Mesenchymal stem cell (in vitro differentiated cells and primary cell): Measurements from ENCODE around the gene SYT6.

ENCODE experiments used
- DNase-seq: peaks from one replicate; pipeline ENCODE4 v3.0.0-alpha.2; 2013
- H2AFZ ChIP-seq: one replicate; pipeline ENCODE4 v1.6.1; 2013; ENCODE audit warnings: low read depth, mild to moderate bottlenecking, control low read depth, inconsistent platforms, low read length, moderate library complexity
- H2AK5ac ChIP-seq: 2 replicates; pipeline ENCODE4 v1.6.1; 2013; ENCODE audit warnings: low read length, moderate library complexity, mild to moderate bottlenecking, inconsistent platforms; ENCODE audit not compliant: severe bottlenecking
- H2BK120ac ChIP-seq: one replicate; pipeline ENCODE4 v1.6.1; 2013; ENCODE audit warnings: low read depth, mild to moderate bottlenecking, inconsistent platforms, low read length, moderate library complexity
- H2BK12ac ChIP-seq, 2 experiments: one replicate each; pipeline ENCODE4 v1.6.1; 2013; ENCODE audit warnings: inconsistent platforms in 2 of 2, low read length in 2 of 2, mild to moderate bottlenecking in 2 of 2, moderate library complexity in 2 of 2, control low read depth in 1 of 2
- H2BK15ac ChIP-seq: one replicate; pipeline ENCODE4 v1.6.1; 2013; ENCODE audit warnings: mild to moderate bottlenecking, low read depth, inconsistent platforms; ENCODE audit not compliant: poor library complexity, severe bottlenecking
- H2BK5ac ChIP-seq: 2 replicates; pipeline ENCODE4 v1.6.1; 2013; ENCODE audit warnings: low read depth, mild to moderate bottlenecking, low read length, control low read depth, inconsistent platforms; ENCODE audit not compliant: poor library complexity, severe bottlenecking
- H3K14ac ChIP-seq, 2 experiments: one replicate each; pipeline ENCODE4 v1.6.1; 2013; ENCODE audit warnings: inconsistent platforms in 2 of 2, low read length in 2 of 2, control low read depth in 1 of 2, mild to moderate bottlenecking in 1 of 2, moderate library complexity in 1 of 2
- H3K18ac ChIP-seq, 2 experiments: one replicate each; pipeline ENCODE4 v1.6.1; 2013; ENCODE audit warnings: inconsistent platforms in 2 of 2, low read length in 2 of 2, control low read depth in 1 of 2, low read depth in 1 of 2, mild to moderate bottlenecking in 1 of 2
- H3K23ac ChIP-seq, 2 experiments: one replicate each; pipeline ENCODE4 v1.6.1; 2013; ENCODE audit warnings: inconsistent platforms in 2 of 2, low read length in 2 of 2, mild to moderate bottlenecking in 2 of 2, moderate library complexity in 2 of 2, control low read depth in 1 of 2
- H3K27ac ChIP-seq: 2 replicates; pipeline ENCODE4 v1.5.1; 2013; ENCODE audit warnings: mild to moderate bottlenecking, moderate library complexity, low read length, control low read depth, inconsistent platforms; ENCODE audit not compliant: poor library complexity, severe bottlenecking
- H3K27me3 ChIP-seq, 2 experiments: 2 replicates each; pipeline versions ENCODE4 v1.6.1 to v1.7.0; 2013; ENCODE audit warnings: low read length in 2 of 2, mild to moderate bottlenecking in 2 of 2, moderate library complexity in 2 of 2, control low read depth in 1 of 2, inconsistent platforms in 1 of 2; ENCODE audit not compliant: control insufficient read depth in 1 of 2, insufficient read depth in 1 of 2
- H3K36me3 ChIP-seq, 2 experiments: 2 replicates each; pipeline versions ENCODE4 v1.6.1 to v1.7.0; 2013; ENCODE audit warnings: low read length in 2 of 2, control low read depth in 1 of 2, inconsistent platforms in 1 of 2, low read depth in 1 of 2, mild to moderate bottlenecking in 1 of 2; ENCODE audit not compliant: insufficient read depth in 2 of 2, control insufficient read depth in 1 of 2
- H3K4ac ChIP-seq, 2 experiments: one replicate each; pipeline ENCODE4 v1.6.1; 2013; ENCODE audit warnings: inconsistent platforms in 2 of 2, low read length in 2 of 2, mild to moderate bottlenecking in 2 of 2, moderate library complexity in 2 of 2, control low read depth in 1 of 2, low read depth in 1 of 2
- H3K4me1 ChIP-seq: 2 replicates; pipeline ENCODE4 v1.6.1; 2013; ENCODE audit warnings: low read depth, low read length, control low read depth; ENCODE audit not compliant: control insufficient read depth, insufficient read depth
- H3K4me2 ChIP-seq: 2 replicates; pipeline ENCODE4 v1.6.1; 2013; ENCODE audit warnings: low read length, mild to moderate bottlenecking, inconsistent platforms; ENCODE audit not compliant: poor library complexity, severe bottlenecking
- H3K4me3 ChIP-seq, 2 experiments: 2 replicates each; pipeline versions ENCODE4 v1.5.1 to v1.7.0; 2013; ENCODE audit warnings: low read length in 2 of 2, mild to moderate bottlenecking in 2 of 2, control low read depth in 1 of 2, low read depth in 1 of 2; ENCODE audit not compliant: insufficient read depth in 1 of 2
- H3K79me1 ChIP-seq: replicated peaks from 2 replicates; pipeline ENCODE4 v1.6.1; 2013; ENCODE audit warnings: mild to moderate bottlenecking, control low read depth, low read length, inconsistent platforms; ENCODE audit not compliant: poor library complexity, severe bottlenecking
- H3K9ac ChIP-seq: 2 replicates; pipeline ENCODE4 v1.7.0; 2013; ENCODE audit warnings: mild to moderate bottlenecking, low read length, moderate library complexity
- H3K9me3 ChIP-seq: 2 replicates; pipeline ENCODE4 v1.7.0; 2013; ENCODE audit warnings: mild to moderate bottlenecking, low read length; ENCODE audit not compliant: control insufficient read depth
- H4K8ac ChIP-seq: one replicate; pipeline ENCODE4 v1.6.1; 2013; ENCODE audit warnings: inconsistent platforms, mild to moderate bottlenecking, low read length, moderate library complexity
- H4K91ac ChIP-seq: one replicate; pipeline ENCODE4 v1.6.1; 2013; ENCODE audit warnings: mild to moderate bottlenecking, low read length, inconsistent platforms
- WGBS: methylation state at CpG from one replicate; pipeline ENCODE4 v1.1.7; 2013; ENCODE audit warnings: mixed read lengths; 5-methylcytosine and 5-hydroxymethylcytosine counted together

SYT6 gene

DNA sequence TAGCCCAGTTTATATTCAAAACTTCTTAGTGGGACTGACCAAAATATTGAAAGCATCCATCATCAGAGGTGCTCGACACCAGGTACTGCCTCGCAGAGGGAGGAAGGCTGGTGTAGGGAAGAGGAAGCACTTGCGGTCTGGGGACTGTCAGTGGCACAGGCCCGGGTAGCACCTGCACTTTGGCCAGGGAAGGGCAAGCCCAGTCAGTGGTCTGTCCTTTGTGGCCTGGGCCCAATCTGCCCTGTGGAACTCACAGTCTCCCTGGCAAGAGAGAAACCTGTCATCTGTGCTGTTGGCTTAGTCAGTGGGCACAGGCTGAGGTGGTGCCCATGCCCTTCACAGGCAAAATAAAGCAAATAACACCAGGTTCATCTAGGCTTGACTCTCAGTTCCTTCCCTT, 77.4 kb downstream of the SYT6 start:
- H3K23ac ChIP-seq: no peak overlapping the region
- WGBS: 75% methylated on average over 4 of the region's 4 CpGs

GRCh38 chr1:114075546-114076242, 78.0 kb downstream of the SYT6 start:
- no peak overlapping the region for H4K91ac ChIP-seq
- no peak overlapping the region for H3K4ac ChIP-seq
- H3K23ac ChIP-seq: no peak overlapping the region
- no peaks in the 10 kb centered on the region for H3K79me1 ChIP-seq
- peaks cover 5 to 10% of the 10 kb centered on the region in 2 experiments for H3K27me3 ChIP-seq
- H2BK5ac ChIP-seq: no peak overlapping the region
- no peak for DNase-seq
- no peak overlapping the region for H3K27ac ChIP-seq
- no peak overlapping the region for H2BK15ac ChIP-seq
- 49% methylated on average over 2 of the region's 4 CpGs for WGBS
- no peaks in the 10 kb centered on the region for H3K4me1 ChIP-seq
- no peak overlapping the region for H2AFZ ChIP-seq
- H3K9me3 ChIP-seq: peaks cover 29% of the 10 kb centered on the region
- no peak overlapping the region for H3K18ac ChIP-seq
- H3K4me3 ChIP-seq: no peak overlapping the region
- no peak overlapping the region for H2BK120ac ChIP-seq
- H3K36me3 ChIP-seq: no peaks in the 10 kb centered on the region
- H3K4me2 ChIP-seq: no peak overlapping the region
- no peak overlapping the region for H3K14ac ChIP-seq
- H2AK5ac ChIP-seq: no peak overlapping the region
- H2BK12ac ChIP-seq: no peak overlapping the region
- H3K9ac ChIP-seq: no peak overlapping the region
- H4K8ac ChIP-seq: no peak overlapping the region

More for the DNA sequence above, 77.4 kb downstream of the SYT6 start:
- Histone ChIP-seq H4K8ac (no peak overlapping the region), H3K9me3 (peaks cover 24% of the 10 kb centered on the region), H2AK5ac (no peak overlapping the region), H2BK120ac (no peak overlapping the region), H2BK12ac (no peak overlapping the region), H3K27ac (no peak overlapping the region), H4K91ac (no peak overlapping the region), H3K4me3 (no peak overlapping the region), H3K27me3 (peaks cover 8 to 16% of the 10 kb centered on the region in 2 experiments), H3K4me2 (no peak overlapping the region), H3K79me1 (no peaks in the 10 kb centered on the region), H2BK15ac (no peak overlapping the region), H2AFZ (no peak overlapping the region), H3K14ac (no peak overlapping the region), H3K9ac (no peak overlapping the region), H3K4me1 (no peaks in the 10 kb centered on the region), H2BK5ac (no peak overlapping the region), H3K4ac (no peak overlapping the region), H3K18ac (no peak overlapping the region), H3K36me3 (no peaks in the 10 kb centered on the region)
- no peak for DNase-seq

DNA sequence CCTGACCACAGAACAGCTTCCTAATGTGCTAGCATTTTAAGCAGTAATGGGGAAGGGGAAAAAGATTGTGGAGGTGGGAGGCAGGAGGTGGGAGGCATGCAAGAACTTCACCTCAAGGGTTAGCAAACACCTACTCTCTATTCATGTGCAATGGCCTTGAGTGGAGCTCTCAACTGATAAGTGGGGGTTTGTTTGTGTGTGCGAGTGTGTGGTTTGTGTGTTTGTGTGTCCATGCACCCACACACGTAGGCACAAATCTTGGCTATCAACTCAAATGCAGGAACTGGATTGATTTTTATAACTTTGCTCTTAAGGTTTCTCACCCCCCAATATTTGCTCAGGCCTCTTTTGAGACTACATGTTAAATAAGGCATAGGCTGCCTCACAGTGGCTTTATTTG, 78.6 kb downstream of the SYT6 start:
- Histone ChIP-seq H3K4me2 (no peak overlapping the region), H3K4ac (no peak overlapping the region), H4K91ac (no peak overlapping the region), H2BK15ac (no peak overlapping the region), H3K4me3 (no peak overlapping the region), H3K9ac (no peak overlapping the region), H2AFZ (no peak overlapping the region), H3K4me1 (no peaks in the 10 kb centered on the region), H2BK120ac (no peak overlapping the region), H3K9me3 (peaks cover 29% of the 10 kb centered on the region), H3K36me3 (no peaks in the 10 kb centered on the region), H4K8ac (no peak overlapping the region), H3K27ac (no peak overlapping the region), H3K79me1 (no peaks in the 10 kb centered on the region), H3K27me3 (peaks cover 5 to 10% of the 10 kb centered on the region in 2 experiments), H3K23ac (no peak overlapping the region), H2BK5ac (no peak overlapping the region), H3K14ac (no peak overlapping the region), H2AK5ac (no peak overlapping the region), H3K18ac (no peak overlapping the region), H2BK12ac (no peak overlapping the region)
- WGBS: 100% methylated on average over 1 of the region's 2 CpGs
- no peak for DNase-seq

DNA sequence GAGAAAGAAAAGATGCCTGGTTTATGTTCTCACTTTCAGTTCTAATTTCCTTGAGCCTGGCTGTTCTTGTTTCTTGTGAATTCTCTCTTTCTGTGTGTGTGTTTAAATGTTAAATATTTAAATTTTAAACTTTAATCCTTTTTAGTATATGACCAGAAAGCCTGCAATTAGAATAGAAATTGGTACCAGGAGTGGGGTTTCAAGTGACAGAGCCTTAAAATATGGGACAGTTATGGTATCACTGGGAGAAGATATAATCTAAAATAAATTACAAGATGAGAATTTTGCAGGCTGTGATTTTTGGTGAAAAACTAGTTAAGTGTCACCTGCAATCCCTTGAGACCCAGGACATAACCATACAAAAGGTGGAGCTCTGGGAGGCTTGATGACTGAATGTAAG, 81.4 kb downstream of the SYT6 start:
- Histone ChIP-seq H3K27ac (no peak overlapping the region), H4K8ac (no peak overlapping the region), H2BK5ac (no peak overlapping the region), H2BK120ac (no peak overlapping the region), H2BK12ac (no peak overlapping the region), H2BK15ac (no peak overlapping the region), H3K4me2 (no peak overlapping the region), H4K91ac (no peak overlapping the region), H3K18ac (no peak overlapping the region), H2AK5ac (no peak overlapping the region), H3K4me1 (no peaks in the 10 kb centered on the region), H2AFZ (no peak overlapping the region), H3K4me3 (peak overlapping the region in 1 of 2 experiments; percentile 28), H3K9ac (no peak overlapping the region), H3K14ac (no peak overlapping the region), H3K4ac (no peak overlapping the region), H3K27me3 (peaks cover 5 to 9% of the 10 kb centered on the region in 2 experiments), H3K36me3 (no peaks in the 10 kb centered on the region), H3K23ac (no peak overlapping the region), H3K79me1 (no peaks in the 10 kb centered on the region), H3K9me3 (peaks cover 29% of the 10 kb centered on the region)
- no peak for DNase-seq
